Mesothelial cell of epicardium (in vitro differentiated cells): Measurements from ENCODE around the gene EMX1. TPM values are rescaled to one million over a fixed set of nuclear protein-coding genes. Genes with fewer than 3 reads are reported as not detected.

Experiments
- DNase-seq, 2 experiments: peaks; one replicate each; pipeline ENCODE4 v3.0.0; 2021; ENCODE audit warnings: low spot score in 2 of 2; ENCODE audit not compliant: unreplicated experiment in 2 of 2
- H3K27ac Mint-ChIP-seq: 2 replicates; pipeline ENCODE4 v1.8.0; 2021; ENCODE audit warnings: mixed read lengths
- H3K27me3 Mint-ChIP-seq: 2 replicates; pipeline ENCODE4 v1.8.0; 2021; ENCODE audit warnings: low read depth, mixed read lengths
- H3K36me3 Mint-ChIP-seq: 2 replicates; pipeline ENCODE4 v1.8.0; 2021; ENCODE audit warnings: mixed read lengths
- H3K4me1 Mint-ChIP-seq: 2 replicates; pipeline ENCODE4 v1.8.0; 2021; ENCODE audit warnings: mixed read lengths
- H3K4me3 Mint-ChIP-seq: 2 replicates; pipeline ENCODE4 v1.8.0; 2021; ENCODE audit warnings: mild to moderate bottlenecking, moderate library complexity, mixed read lengths
- H3K9me3 Mint-ChIP-seq: 2 replicates; pipeline ENCODE4 v1.8.0; 2021; ENCODE audit warnings: mixed read lengths
- total RNA-seq: library from RNA; stranded (reverse); gene quantifications from 3 replicates; pipeline ENCODE4 v1.2.1, GENCODE V29; 2021
- TF ChIP-seq, protein P1 (sequence below): fragments of 200-600 bp; sonication (generic); IDR thresholded peaks from one replicate; pipeline ENCODE4 v1.5.0; 2021; ENCODE audit warnings: antibody characterized with exemption; ENCODE audit not compliant: unreplicated experiment

The EMX1 gene
- total RNA-seq, 1 donor from 2014 or later: not detected

DNA sequence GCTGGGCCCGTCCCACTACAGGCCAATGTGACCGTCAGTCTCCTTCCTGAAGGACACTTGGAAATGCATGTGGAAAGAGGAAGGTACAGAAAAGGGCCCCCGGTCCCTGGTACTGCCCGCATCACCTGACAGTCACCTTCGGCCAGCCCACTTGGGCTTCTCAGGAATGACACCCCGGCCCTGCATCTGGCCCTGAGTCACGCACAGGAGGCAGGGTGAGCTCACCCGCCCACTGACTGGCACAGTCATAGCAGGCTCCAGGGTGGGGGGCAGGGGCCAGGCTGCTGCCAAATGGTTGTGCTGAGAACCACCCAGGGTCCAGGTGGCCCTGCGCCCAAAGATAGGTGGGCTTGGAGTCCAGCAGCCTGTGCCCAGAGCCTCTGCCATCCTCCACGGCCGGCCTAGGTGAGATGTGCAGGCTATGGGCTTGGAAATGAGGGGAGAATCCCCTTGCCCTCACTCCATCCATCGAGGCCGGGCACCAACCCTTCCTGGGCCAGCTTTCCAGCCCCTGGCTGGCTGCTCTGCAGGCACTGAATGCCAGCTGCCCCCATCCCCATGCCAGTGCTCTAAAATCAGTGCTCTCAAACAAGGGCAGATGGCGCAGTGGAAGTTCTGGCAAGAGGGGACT, 14.1 kb downstream of the EMX1 start:
- Mint-ChIP-seq H3K27ac (no peak overlapping the region), H3K4me1 (no peaks in the 10 kb centered on the region), H3K36me3 (no peaks in the 10 kb centered on the region), H3K27me3 (peaks cover 26% of the 10 kb centered on the region), H3K9me3 (no peaks in the 10 kb centered on the region), H3K4me3 (no peak overlapping the region)
- no peak for DNase-seq
- TF ChIP-seq, protein P1, sequence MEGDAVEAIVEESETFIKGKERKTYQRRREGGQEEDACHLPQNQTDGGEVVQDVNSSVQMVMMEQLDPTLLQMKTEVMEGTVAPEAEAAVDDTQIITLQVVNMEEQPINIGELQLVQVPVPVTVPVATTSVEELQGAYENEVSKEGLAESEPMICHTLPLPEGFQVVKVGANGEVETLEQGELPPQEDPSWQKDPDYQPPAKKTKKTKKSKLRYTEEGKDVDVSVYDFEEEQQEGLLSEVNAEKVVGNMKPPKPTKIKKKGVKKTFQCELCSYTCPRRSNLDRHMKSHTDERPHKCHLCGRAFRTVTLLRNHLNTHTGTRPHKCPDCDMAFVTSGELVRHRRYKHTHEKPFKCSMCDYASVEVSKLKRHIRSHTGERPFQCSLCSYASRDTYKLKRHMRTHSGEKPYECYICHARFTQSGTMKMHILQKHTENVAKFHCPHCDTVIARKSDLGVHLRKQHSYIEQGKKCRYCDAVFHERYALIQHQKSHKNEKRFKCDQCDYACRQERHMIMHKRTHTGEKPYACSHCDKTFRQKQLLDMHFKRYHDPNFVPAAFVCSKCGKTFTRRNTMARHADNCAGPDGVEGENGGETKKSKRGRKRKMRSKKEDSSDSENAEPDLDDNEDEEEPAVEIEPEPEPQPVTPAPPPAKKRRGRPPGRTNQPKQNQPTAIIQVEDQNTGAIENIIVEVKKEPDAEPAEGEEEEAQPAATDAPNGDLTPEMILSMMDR: no peak

DNA sequence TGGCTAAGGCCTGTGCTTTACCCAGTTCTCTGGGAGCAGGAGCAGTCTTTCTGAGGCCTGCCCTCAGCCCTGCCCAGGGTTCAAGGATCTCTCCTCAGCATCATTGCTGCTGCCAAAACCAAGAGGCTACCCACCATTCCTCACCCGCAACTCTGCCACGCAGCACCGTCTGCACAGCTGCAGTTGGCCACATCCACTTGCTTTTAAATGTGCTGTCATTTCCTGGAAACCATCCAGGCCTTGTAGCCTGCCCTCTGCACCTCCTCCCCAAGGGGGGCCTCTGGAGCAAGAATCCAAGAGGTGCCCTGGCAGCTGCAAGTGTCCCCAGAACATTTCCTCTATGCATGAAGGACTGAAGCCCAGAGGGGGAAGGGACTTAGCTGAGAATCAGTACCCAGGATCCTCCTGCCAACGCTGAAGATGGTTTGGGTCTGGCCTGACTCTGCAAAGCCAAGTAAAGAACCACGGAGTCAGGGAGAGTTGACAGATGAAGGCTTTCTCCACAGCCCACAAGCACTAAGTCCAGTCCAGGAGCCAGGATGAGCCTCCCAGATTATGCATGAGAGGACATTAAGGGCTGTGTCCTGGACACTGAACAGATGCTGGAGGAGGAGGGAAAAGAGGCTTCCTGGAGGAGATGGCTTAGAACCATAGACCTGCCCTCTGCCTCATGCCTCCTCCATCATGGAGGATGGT, 14.9 kb downstream of the EMX1 start:
- Mint-ChIP-seq H3K4me1 (peaks cover 3% of the 10 kb centered on the region), H3K27ac (no peak overlapping the region), H3K27me3 (peaks cover 26% of the 10 kb centered on the region), H3K9me3 (no peaks in the 10 kb centered on the region), H3K4me3 (no peak overlapping the region), H3K36me3 (no peaks in the 10 kb centered on the region)
- TF ChIP-seq, protein P1: no peak
- no peak for DNase-seq

DNA sequence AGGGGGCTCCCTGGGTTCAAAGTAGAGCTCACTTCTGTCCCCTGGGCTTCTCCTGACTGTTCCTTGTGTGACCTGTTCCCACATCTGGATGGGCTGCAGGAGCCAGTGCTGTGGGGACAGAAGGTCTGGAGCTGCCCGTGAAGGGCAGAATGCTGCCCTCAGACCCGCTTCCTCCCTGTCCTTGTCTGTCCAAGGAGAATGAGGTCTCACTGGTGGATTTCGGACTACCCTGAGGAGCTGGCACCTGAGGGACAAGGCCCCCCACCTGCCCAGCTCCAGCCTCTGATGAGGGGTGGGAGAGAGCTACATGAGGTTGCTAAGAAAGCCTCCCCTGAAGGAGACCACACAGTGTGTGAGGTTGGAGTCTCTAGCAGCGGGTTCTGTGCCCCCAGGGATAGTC, 15.5 kb downstream of the EMX1 start:
- Mint-ChIP-seq H3K27ac (no peak overlapping the region), H3K36me3 (no peaks in the 10 kb centered on the region), H3K27me3 (peaks cover 26% of the 10 kb centered on the region), H3K4me1 (peaks cover 3% of the 10 kb centered on the region), H3K9me3 (no peaks in the 10 kb centered on the region), H3K4me3 (no peak overlapping the region)
- TF ChIP-seq, protein P1: no peak
- DNase-seq: no peak

DNA sequence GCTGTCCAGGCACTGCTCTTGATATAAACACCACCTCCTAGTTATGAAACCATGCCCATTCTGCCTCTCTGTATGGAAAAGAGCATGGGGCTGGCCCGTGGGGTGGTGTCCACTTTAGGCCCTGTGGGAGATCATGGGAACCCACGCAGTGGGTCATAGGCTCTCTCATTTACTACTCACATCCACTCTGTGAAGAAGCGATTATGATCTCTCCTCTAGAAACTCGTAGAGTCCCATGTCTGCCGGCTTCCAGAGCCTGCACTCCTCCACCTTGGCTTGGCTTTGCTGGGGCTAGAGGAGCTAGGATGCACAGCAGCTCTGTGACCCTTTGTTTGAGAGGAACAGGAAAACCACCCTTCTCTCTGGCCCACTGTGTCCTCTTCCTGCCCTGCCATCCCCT, 15.9 kb downstream of the EMX1 start:
- Mint-ChIP-seq H3K36me3 (no peaks in the 10 kb centered on the region), H3K4me1 (peaks cover 3% of the 10 kb centered on the region), H3K27me3 (peaks cover 26% of the 10 kb centered on the region), H3K4me3 (no peak overlapping the region), H3K27ac (no peak overlapping the region), H3K9me3 (no peaks in the 10 kb centered on the region)
- DNase-seq: no peak
- TF ChIP-seq, protein P1: no peak

DNA sequence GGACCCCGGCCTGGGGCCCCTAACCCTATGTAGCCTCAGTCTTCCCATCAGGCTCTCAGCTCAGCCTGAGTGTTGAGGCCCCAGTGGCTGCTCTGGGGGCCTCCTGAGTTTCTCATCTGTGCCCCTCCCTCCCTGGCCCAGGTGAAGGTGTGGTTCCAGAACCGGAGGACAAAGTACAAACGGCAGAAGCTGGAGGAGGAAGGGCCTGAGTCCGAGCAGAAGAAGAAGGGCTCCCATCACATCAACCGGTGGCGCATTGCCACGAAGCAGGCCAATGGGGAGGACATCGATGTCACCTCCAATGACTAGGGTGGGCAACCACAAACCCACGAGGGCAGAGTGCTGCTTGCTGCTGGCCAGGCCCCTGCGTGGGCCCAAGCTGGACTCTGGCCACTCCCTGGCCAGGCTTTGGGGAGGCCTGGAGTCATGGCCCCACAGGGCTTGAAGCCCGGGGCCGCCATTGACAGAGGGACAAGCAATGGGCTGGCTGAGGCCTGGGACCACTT, 16.4 kb downstream of the EMX1 start:
- no peak for DNase-seq
- Mint-ChIP-seq H3K27me3 (peaks cover 26% of the 10 kb centered on the region), H3K36me3 (no peaks in the 10 kb centered on the region), H3K9me3 (no peaks in the 10 kb centered on the region), H3K4me3 (no peak overlapping the region), H3K4me1 (peaks cover 3% of the 10 kb centered on the region), H3K27ac (no peak overlapping the region)
- TF ChIP-seq, protein P1: no peak
